22Rv1 (cell line): Measurements from ENCODE around the gene MSANTD2.

Experiments used
- H3K27ac ChIP-seq: fragments of 450-650 bp; 2 replicates; pipeline ENCODE4 v1.5.1; 2017
- ZFX ChIP-seq: fragments of 450-650 bp; IDR thresholded peaks from 2 replicates; pipeline ENCODE4 v1.6.1; 2017; ENCODE audit warnings: antibody characterized with exemption, borderline replicate concordance
- TF ChIP-seq, protein P1 (sequence below): fragments of 450-650 bp; IDR thresholded peaks from 2 replicates; pipeline ENCODE4 v1.5.1; 2017; ENCODE audit warnings: mild to moderate bottlenecking

MSANTD2 gene

DNA sequence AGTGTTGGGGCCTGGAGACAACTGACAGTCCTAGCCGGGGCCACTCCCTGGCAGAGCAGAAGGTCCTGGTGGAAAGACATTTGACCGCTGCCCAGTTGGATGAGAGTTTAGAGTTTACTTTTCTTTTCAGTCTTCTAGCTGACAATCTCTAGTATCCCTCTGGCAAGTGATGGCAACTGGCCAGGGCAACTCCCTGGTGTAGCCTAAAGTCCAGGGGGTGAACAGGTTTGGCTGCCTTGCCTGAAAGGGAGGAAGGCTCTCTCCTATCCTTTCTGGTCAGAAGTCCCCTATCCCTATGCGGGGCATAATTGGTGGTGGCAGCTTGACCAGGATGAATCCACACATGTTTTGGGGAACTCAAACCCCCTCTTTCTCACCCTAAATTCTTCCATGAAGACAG, 16.8 kb upstream of the MSANTD2 start:
- TF ChIP-seq, protein P1, sequence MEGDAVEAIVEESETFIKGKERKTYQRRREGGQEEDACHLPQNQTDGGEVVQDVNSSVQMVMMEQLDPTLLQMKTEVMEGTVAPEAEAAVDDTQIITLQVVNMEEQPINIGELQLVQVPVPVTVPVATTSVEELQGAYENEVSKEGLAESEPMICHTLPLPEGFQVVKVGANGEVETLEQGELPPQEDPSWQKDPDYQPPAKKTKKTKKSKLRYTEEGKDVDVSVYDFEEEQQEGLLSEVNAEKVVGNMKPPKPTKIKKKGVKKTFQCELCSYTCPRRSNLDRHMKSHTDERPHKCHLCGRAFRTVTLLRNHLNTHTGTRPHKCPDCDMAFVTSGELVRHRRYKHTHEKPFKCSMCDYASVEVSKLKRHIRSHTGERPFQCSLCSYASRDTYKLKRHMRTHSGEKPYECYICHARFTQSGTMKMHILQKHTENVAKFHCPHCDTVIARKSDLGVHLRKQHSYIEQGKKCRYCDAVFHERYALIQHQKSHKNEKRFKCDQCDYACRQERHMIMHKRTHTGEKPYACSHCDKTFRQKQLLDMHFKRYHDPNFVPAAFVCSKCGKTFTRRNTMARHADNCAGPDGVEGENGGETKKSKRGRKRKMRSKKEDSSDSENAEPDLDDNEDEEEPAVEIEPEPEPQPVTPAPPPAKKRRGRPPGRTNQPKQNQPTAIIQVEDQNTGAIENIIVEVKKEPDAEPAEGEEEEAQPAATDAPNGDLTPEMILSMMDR, result no peak
- no peak for TF ChIP-seq ZFX

DNA sequence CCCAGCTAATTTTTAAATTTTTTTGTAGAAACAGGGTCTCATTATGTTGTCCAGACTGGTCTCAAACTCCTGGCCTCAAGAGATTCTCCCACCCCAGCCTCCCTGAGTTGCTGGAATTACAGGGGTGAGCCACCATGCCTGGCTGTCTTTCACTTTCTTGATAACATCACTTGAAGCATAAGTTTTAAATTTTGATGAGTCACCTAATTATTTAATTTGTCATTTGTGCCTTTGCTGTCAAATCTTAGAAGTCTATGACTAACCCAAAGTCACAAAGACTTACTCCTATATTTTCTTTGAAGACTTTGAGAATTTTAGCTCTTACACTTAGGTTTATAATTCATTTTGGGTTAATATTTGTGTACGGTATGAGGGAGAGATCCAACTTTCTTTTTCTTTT, 14.5 kb upstream of the MSANTD2 start:
- no peak overlapping the region for H3K27ac ChIP-seq
- no peak for TF ChIP-seq ZFX
- TF ChIP-seq, protein P1, result no peak

More for the DNA sequence above, 16.8 kb upstream of the MSANTD2 start:
- no peak overlapping the region for H3K27ac ChIP-seq

DNA sequence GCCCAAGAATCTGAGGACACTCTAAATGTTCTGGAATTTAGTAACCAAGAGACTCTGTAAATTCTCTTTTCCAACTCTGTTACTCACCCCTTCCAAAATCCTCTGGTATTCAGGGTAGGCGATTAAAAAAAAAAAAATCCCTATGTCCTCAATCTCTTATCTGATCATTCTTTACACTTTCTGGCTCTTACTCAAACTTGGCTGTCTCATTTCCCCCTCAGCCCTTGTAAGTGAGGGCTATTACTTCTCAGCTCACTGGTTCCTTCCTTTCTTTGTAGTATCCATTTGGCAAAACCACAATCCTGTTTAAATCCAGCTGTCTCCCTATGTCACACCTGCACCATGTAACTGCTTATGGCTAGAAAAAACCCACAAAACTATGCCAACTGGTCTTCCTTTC, 12.7 kb upstream of the MSANTD2 start:
- TF ChIP-seq, protein P1, result no peak
- no peak for TF ChIP-seq ZFX
- H3K27ac ChIP-seq, result no peak overlapping the region

DNA sequence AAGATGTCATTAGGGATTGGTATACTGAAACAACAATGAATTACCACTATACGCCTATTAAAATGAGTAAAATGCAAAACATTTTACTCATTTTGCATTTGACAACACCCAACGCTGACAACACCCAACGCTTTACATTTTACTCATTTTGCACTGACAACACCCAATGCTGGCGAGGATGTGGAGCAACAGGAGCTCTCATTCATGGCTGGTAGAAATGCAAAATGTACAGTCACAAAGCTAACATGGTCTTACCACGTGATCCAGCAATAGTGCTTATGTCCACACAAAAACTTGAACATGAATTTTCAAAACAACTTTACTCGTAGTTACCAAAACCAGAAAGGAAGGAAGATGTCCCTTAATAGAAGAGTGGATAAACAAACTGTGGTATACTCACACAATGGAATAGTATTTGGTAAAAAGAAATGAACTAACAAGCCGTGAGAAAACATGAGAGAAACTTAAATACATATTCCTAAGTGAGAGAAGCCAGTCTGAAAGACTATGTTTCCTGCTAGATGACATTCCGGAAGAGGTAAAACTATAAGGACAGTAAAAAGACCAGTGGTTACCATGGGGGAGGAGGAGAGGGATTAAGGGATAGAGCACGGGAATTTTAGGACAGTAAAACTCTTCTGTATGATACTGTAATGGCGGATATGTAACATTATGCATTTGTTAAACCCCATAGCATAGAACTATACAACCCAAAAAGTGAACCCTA, 11.4 kb upstream of the MSANTD2 start:
- TF ChIP-seq, protein P1, result no peak
- no peak for TF ChIP-seq ZFX
- H3K27ac ChIP-seq, result no peak overlapping the region

DNA sequence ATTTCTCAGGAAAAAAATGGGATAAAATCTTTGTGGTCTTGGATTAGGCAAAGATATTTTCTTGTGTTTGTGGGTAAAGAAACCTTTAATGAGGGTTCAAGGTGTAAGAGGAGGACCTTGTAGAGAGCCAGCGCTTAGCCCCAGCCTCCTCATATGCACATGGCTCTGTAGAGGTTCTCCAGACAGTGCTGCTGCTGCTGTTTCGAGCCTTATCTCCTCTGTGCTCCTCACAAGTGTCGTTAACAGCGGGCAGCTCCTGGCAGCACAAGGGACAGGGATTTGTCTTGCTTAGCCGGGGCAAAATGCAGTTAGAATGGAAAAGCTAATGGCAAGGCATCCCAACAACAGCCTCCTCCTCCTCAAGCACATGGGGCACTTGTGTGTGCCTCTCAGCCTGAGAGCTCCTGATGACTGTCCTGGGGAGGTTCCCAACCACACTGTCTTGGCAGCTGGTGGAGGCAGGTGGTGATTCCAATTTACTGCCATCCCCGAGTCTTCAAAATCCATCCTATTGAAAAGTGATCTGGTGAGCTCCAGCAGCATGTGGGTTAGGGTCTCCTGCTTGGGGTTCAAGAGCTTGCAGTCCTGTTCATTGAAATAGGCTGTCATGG, 7.6 kb upstream of the MSANTD2 start:
- TF ChIP-seq, protein P1, result no peak
- no peak for TF ChIP-seq ZFX
- no peak overlapping the region for H3K27ac ChIP-seq

DNA sequence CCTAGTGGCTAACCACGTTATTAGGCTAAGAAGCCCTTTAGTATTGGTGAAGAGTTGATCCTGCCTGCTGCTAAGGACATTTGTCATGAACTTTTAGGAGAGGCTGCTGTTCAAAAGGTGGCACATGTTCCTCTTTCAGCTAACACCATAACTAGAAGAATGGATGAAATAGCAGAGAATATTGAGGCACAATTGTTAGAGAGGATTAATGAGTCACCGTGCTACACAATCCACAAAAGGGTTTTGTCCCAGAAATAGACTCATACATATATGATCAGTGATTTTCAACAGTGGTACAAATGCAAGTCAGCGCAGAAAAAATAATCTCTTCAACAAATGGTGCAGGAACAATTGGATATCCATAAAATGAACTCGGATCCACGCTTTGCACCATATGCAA, 7.0 kb upstream of the MSANTD2 start:
- TF ChIP-seq, protein P1, result no peak
- no peak for TF ChIP-seq ZFX
- no peak overlapping the region for H3K27ac ChIP-seq

DNA sequence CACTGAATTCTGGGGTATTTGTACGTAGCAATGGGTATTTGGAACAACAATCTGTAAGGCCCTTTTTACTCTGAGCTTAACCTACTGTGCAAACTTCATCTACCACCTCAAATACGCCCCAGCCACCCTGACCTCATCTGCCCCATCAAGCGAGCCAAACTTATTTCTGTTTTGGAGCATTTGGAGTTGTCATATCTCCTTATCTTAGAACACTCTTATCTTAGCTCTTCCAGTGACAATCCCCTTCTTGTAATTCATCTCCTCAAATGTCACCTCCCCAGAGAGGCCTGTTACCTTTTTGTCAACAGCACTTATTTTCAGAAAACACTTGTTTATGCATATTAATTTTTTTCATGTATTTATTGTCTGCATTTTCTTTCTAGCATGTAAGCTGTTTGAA, 4.7 kb upstream of the MSANTD2 start:
- no peak overlapping the region for H3K27ac ChIP-seq
- no peak for TF ChIP-seq ZFX
